PC-3 (cell line): ENCODE results near the gene KRT33A.

Experiments
- CTCF ChIP-seq: fragments of 300-600 bp; sonication (generic); conservative IDR thresholded peaks from 2 replicates; pipeline ENCODE4 v1.5.1; 2017; ENCODE audit warnings: antibody characterized with exemption, low read depth, mild to moderate bottlenecking, low read length
- EZH2 ChIP-seq: fragments of 300-600 bp; sonication (generic); IDR thresholded peaks from one replicate; pipeline ENCODE4 v1.6.1; 2017; ENCODE audit warnings: antibody characterized with exemption, mild to moderate bottlenecking, low read length; ENCODE audit not compliant: unreplicated experiment

GRCh38 chr17:41396340-41396739, 45.7 kb upstream of the KRT33A start:
- TF ChIP-seq CTCF: no peak
- no peak for TF ChIP-seq EZH2
